H9 (cell line): Measurements from ENCODE around the gene LY6G6F. TPM values are rescaled to one million over a fixed set of nuclear protein-coding genes. Genes with fewer than 3 reads are reported as not detected.
A peak's percentile ranks its signal among the peaks of the same experiment; 100 is the strongest.

Experiments used
- DNase-seq: peaks from one replicate; pipeline ENCODE4 v3.0.0-alpha.2; 2017
- H2AFZ ChIP-seq: one replicate; pipeline ENCODE4 v1.6.1; 2013; ENCODE audit warnings: mild to moderate bottlenecking, low read length, control low read depth, moderate library complexity
- H2AK5ac ChIP-seq: 2 replicates; pipeline ENCODE4 v1.6.1; 2013; ENCODE audit warnings: low read length, control low read depth, mixed read lengths; ENCODE audit not compliant: insufficient read length
- H2BK120ac ChIP-seq: one replicate; pipeline ENCODE4 v1.6.1; 2013; ENCODE audit warnings: low read depth, mild to moderate bottlenecking, low read length, control low read depth, inconsistent platforms; ENCODE audit not compliant: poor library complexity, severe bottlenecking
- H2BK12ac ChIP-seq: 2 replicates; pipeline ENCODE4 v1.6.1; 2013; ENCODE audit warnings: low read length, control low read depth, mixed read lengths, low read depth; ENCODE audit not compliant: insufficient read length
- H2BK15ac ChIP-seq: 2 replicates; pipeline ENCODE4 v1.6.1; 2013; ENCODE audit warnings: low read depth, low read length, control low read depth
- H2BK20ac ChIP-seq: one replicate; pipeline ENCODE4 v1.6.1; 2013; ENCODE audit warnings: low read depth, mild to moderate bottlenecking, low read length, control low read depth, inconsistent platforms; ENCODE audit not compliant: poor library complexity, severe bottlenecking
- H2BK5ac ChIP-seq: 2 replicates; pipeline ENCODE4 v1.6.1; 2013; ENCODE audit warnings: low read length, control low read depth, mixed read lengths; ENCODE audit not compliant: insufficient read length
- H3K14ac ChIP-seq: 2 replicates; pipeline ENCODE4 v1.6.1; 2013; ENCODE audit warnings: low read length, control low read depth; ENCODE audit not compliant: insufficient read depth
- H3K18ac ChIP-seq: 2 replicates; pipeline ENCODE4 v1.6.1; 2013; ENCODE audit warnings: low read depth, mild to moderate bottlenecking, mixed read lengths, low read length, control low read depth; ENCODE audit not compliant: insufficient read length
- H3K23ac ChIP-seq: 2 replicates; pipeline ENCODE4 v1.6.1; 2013; ENCODE audit warnings: low read length, control low read depth, mixed read lengths, low read depth; ENCODE audit not compliant: insufficient read length
- H3K23me2 ChIP-seq: 2 replicates; pipeline ENCODE4 v1.6.1; 2013; ENCODE audit warnings: low read depth, mild to moderate bottlenecking, mixed read lengths, low read length, control low read depth; ENCODE audit not compliant: insufficient read length, poor library complexity, severe bottlenecking
- H3K27ac ChIP-seq: 2 replicates; pipeline ENCODE4 v1.5.1; 2013; ENCODE audit warnings: low read length, control low read depth, mixed read lengths, low read depth; ENCODE audit not compliant: insufficient read length
- H3K27me3 ChIP-seq: 2 replicates; pipeline ENCODE4 v1.6.1; 2013; ENCODE audit warnings: low read length, control low read depth, inconsistent platforms; ENCODE audit not compliant: insufficient read depth
- H3K4ac ChIP-seq: 2 replicates; pipeline ENCODE4 v1.6.1; 2013; ENCODE audit warnings: low read depth, mild to moderate bottlenecking, control low read depth, inconsistent platforms, low read length, moderate library complexity
- H3K4me1 ChIP-seq: 2 replicates; pipeline ENCODE4 v1.6.1; 2013; ENCODE audit warnings: low read length, control low read depth, inconsistent platforms; ENCODE audit not compliant: insufficient read depth
- H3K4me2 ChIP-seq: 2 replicates; pipeline ENCODE4 v1.6.1; 2013; ENCODE audit warnings: low read length, control low read depth, mixed read lengths; ENCODE audit not compliant: insufficient read length, insufficient read depth
- H3K56ac ChIP-seq: 2 replicates; pipeline ENCODE4 v1.6.1; 2013; ENCODE audit warnings: low read depth, mild to moderate bottlenecking, mixed read lengths, low read length, control low read depth; ENCODE audit not compliant: insufficient read length
- H3K79me1 ChIP-seq: 2 replicates; pipeline ENCODE4 v1.6.1; 2013; ENCODE audit warnings: low read depth, mild to moderate bottlenecking, moderate library complexity, low read length, control low read depth, inconsistent platforms; ENCODE audit not compliant: insufficient read depth, poor library complexity, severe bottlenecking
- H3K79me2 ChIP-seq: 2 replicates; pipeline ENCODE4 v1.6.1; 2013; ENCODE audit warnings: low read length, control low read depth, inconsistent platforms; ENCODE audit not compliant: insufficient read depth
- H3K9ac ChIP-seq: 2 replicates; pipeline ENCODE4 v1.6.1; 2013; ENCODE audit warnings: low read length, control low read depth, mixed read lengths; ENCODE audit not compliant: insufficient read length; ENCODE audit errors: extremely low read depth
- H3K9me3 ChIP-seq: one replicate; pipeline ENCODE4 v1.6.1; 2013; ENCODE audit warnings: low read depth, low read length, inconsistent platforms; ENCODE audit not compliant: control insufficient read depth
- H3T11ph ChIP-seq: one replicate; pipeline ENCODE4 v1.6.1; 2013; ENCODE audit warnings: mild to moderate bottlenecking, low read length, control low read depth, inconsistent platforms
- H4K20me1 ChIP-seq: one replicate; pipeline ENCODE4 v1.6.1; 2013; ENCODE audit not compliant: control insufficient read depth, insufficient read length, insufficient read depth
- H4K5ac ChIP-seq: 2 replicates; pipeline ENCODE4 v1.6.1; 2013; ENCODE audit warnings: low read depth, mild to moderate bottlenecking, mixed read lengths, low read length, control low read depth; ENCODE audit not compliant: insufficient read length
- H4K8ac ChIP-seq: replicated peaks from 2 replicates; pipeline ENCODE4 v1.6.1; 2013; ENCODE audit warnings: low read length, control low read depth, mixed read lengths, low read depth; ENCODE audit not compliant: insufficient read length
- H4K91ac ChIP-seq: 2 replicates; pipeline ENCODE4 v1.6.1; 2013; ENCODE audit warnings: low read depth, mild to moderate bottlenecking, moderate library complexity, mixed read lengths, low read length, control low read depth; ENCODE audit not compliant: insufficient read length
- H3K27ac Mint-ChIP-seq, 3 experiments: 2 replicates in 2 of 3; 3 replicates in 1 of 3; pipeline ENCODE4 v1.8.0; 2020 to 2021; ENCODE audit warnings: mixed read lengths in 3 of 3, mild to moderate bottlenecking in 1 of 3, moderate library complexity in 1 of 3
- H3K27me3 Mint-ChIP-seq: 2 replicates; pipeline ENCODE4 v1.8.0; 2021; ENCODE audit warnings: low read depth, mild to moderate bottlenecking, moderate library complexity, mixed read lengths
- H3K36me3 Mint-ChIP-seq, 3 experiments: 2 replicates in 2 of 3; 3 replicates in 1 of 3; pipeline ENCODE4 v1.8.0; 2020 to 2021; ENCODE audit warnings: low read depth in 3 of 3, mixed read lengths in 3 of 3; ENCODE audit not compliant: insufficient read depth in 1 of 3
- H3K4me1 Mint-ChIP-seq, 2 experiments: 2 replicates each; pipeline ENCODE4 v1.8.0; 2020; ENCODE audit warnings: mixed read lengths in 2 of 2
- H3K4me3 Mint-ChIP-seq, 2 experiments: 2 replicates in 1 of 2; 3 replicates in 1 of 2; pipeline ENCODE4 v1.8.0; 2020 to 2021; ENCODE audit warnings: mild to moderate bottlenecking in 2 of 2, mixed read lengths in 2 of 2, moderate library complexity in 1 of 2
- H3K9me3 Mint-ChIP-seq, 2 experiments: 2 replicates in 1 of 2; 3 replicates in 1 of 2; pipeline ENCODE4 v1.8.0; 2020; ENCODE audit warnings: mild to moderate bottlenecking in 2 of 2, mixed read lengths in 2 of 2, moderate library complexity in 1 of 2
- WGBS: extraction: QIAGEN DNeasy Blood & Tissue Kit; methylation state at CpG from one replicate; pipeline ENCODE4 v1.1.7; 2013; ENCODE audit warnings: missing lambda C conversion rate, low lambda C conversion rate, mixed read lengths; ENCODE audit not compliant: insufficient read length; ENCODE audit errors: extremely low coverage; 5-methylcytosine and 5-hydroxymethylcytosine counted together
- total RNA-seq: library from RNA; stranded (reverse); gene quantifications from 2 replicates; pipeline ENCODE4 v1.2.1, GENCODE V29; 2021
- TF ChIP-seq, protein P1 (sequence below): fragments of 200-600 bp; sonication (generic); conservative IDR thresholded peaks from 3 replicates; pipeline ENCODE4 v1.8.0; 2021; ENCODE audit warnings: antibody characterized with exemption, mild to moderate bottlenecking

Gene LY6G6F
- total RNA-seq, 1 experiment from 2014 or later: not detected

DNA sequence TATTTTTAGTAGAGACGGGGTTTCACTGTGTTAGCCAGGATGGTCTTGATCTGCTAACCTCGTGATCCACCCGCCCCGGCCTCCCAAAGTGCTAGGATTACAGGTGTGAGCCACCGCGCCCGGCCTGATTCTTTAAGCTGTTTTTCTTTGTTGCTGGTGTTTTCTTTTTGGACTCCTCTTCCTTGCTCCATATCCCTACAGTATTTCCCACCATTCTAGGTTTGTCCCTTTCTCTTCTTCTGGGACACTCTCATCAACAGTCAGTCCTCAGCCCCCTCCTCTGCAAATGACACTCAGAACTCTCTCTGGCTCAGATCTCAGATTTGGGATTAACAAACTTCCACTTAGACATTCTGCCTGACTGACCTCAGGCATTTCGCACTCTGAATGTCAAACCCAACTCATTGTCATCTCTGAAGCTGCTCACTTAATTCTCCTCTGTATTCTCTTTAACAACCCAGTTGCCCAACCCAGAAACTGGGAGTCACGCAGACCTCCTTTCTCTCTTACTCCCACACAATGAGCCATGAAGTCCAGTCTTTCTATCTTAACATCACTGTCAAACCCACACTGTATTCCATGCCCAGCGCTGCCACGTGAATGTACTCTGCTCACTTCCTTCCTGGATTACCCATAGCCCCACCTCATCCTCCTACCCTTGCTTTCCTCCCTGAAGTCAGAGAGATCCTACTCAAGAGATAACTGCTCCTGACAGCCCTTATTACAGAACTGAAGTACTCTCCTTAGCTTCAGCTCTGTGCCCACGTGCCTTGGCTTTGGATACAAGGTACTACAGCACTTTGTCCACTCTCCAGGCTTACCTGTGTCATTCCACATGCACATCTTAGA, 19.1 kb downstream of the LY6G6F start:
- Mint-ChIP-seq H3K9me3 (no peaks in the 10 kb centered on the region; a peak in 2 of 5 replicates), H3K27me3 (no peaks in the 10 kb centered on the region), H3K4me3 (no peak overlapping the region), H3K36me3 (peaks cover 15 to 41% (median 39%) of the 10 kb centered on the region in 3 experiments), H3K4me1 (peaks cover 14 to 16% of the 10 kb centered on the region in 2 experiments), H3K27ac (peak overlapping the region in 1 of 3 experiments; percentile 4; a peak in 2 of 7 replicates)
- Histone ChIP-seq H2BK5ac (no peak overlapping the region), H3K4me1 (no peaks in the 10 kb centered on the region), H3K4me2 (no peak overlapping the region), H3K14ac (no peak overlapping the region), H2AK5ac (no peak overlapping the region), H3K18ac (no peak overlapping the region), H3K9ac (no peak overlapping the region), H3K27me3 (no peaks in the 10 kb centered on the region), H2BK120ac (no peak overlapping the region), H3T11ph (no peak overlapping the region), H4K5ac (no peak overlapping the region), H2BK15ac (no peak overlapping the region), H3K79me2 (no peaks in the 10 kb centered on the region), H3K56ac (no peak overlapping the region), H3K23me2 (peaks cover 9% of the 10 kb centered on the region), H3K23ac (no peak overlapping the region), H2BK20ac (no peak overlapping the region), H3K27ac (no peak overlapping the region), H4K20me1 (no peaks in the 10 kb centered on the region), H3K4ac (no peak overlapping the region), H3K79me1 (no peaks in the 10 kb centered on the region), H2BK12ac (no peak overlapping the region), H3K9me3 (no peaks in the 10 kb centered on the region), H4K8ac (no peak overlapping the region), H4K91ac (no peak overlapping the region), H2AFZ (no peak overlapping the region)
- TF ChIP-seq, protein P1, sequence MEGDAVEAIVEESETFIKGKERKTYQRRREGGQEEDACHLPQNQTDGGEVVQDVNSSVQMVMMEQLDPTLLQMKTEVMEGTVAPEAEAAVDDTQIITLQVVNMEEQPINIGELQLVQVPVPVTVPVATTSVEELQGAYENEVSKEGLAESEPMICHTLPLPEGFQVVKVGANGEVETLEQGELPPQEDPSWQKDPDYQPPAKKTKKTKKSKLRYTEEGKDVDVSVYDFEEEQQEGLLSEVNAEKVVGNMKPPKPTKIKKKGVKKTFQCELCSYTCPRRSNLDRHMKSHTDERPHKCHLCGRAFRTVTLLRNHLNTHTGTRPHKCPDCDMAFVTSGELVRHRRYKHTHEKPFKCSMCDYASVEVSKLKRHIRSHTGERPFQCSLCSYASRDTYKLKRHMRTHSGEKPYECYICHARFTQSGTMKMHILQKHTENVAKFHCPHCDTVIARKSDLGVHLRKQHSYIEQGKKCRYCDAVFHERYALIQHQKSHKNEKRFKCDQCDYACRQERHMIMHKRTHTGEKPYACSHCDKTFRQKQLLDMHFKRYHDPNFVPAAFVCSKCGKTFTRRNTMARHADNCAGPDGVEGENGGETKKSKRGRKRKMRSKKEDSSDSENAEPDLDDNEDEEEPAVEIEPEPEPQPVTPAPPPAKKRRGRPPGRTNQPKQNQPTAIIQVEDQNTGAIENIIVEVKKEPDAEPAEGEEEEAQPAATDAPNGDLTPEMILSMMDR: no peak
- no CpG with 5 or more reads among the region's 12 CpGs for WGBS
- DNase-seq: no peak
